T follicular helper cell (primary cell): ENCODE data around the gene KAT14.
"Not testable (repeated sequence)": the region's sequence is repeated elsewhere in the genome, so short reads cannot be mapped to it uniquely, and the experiment has no call there.

Experiments
- DNase-seq: peaks from one replicate; pipeline ENCODE4 v3.0.0-alpha.2; 2020; ENCODE audit warnings: low read depth
- total RNA-seq, 2 experiments: gene quantifications; one replicate each; lab custom pipeline; 2026; lab: John Stamatoyannopoulos, UW

KAT14 gene
- total RNA-seq, result 26.3 to 29.9 reads per million in 2 experiments

GRCh38 chr20:18137412-18138265 lies at the start of gene KAT14, which contains the start of gene PET117:
TSS of gene KAT14 (plus strand) at chr20:18137863. CDS start at chr20:18142661, 4,798 bp downstream.
TSS of gene PET117 (plus strand) at chr20:18137863. CDS start at chr20:18137956, 93 bp downstream.
- DNase-seq, result peak; percentile 88

DNA sequence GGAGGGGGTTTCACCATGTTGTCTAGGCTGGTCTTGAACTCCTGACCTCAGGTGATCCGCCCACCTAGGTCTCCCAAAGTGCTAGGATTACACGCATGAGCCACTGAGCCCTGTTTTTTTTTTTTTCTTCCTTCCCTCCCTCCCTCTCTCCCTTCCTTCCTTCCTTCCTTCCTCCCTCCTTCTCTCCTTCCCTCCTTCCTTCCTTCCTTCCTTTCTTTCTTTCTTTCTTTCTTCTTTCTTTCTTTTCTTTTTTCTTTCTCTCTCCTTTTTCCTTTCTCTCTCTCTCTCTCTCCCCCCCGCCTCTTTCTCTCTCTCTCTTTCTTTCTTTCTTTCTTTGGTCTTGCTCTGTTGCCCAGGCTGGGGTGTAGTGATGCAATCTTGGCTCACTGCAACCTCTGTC lies 49.4 kb upstream of the KAT14 start:
- not testable (repeated sequence) for DNase-seq

GRCh38 chr20:18088841-18089240 lies 48.8 kb upstream of the KAT14 start:
- not testable (repeated sequence) for DNase-seq

DNA sequence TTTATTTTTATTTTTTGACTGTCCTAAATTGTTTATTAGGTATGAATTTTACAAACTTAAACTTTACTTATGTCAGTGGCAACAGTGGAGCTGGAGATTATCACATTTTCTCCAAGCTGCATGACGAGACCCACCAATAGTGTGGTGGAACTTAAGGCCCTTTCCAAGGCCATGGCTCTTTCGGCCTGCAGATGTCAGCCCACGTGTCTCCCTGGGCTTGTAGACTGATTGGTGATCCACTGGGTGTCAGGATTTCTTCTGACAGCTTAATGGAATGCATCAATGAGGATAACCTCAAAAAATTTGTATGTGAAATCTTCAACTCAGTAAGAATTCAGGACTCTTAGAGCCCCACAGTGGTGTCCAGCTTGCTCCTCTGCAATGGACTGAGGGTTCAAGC lies 47.6 kb upstream of the KAT14 start:
- DNase-seq, result no peak

DNA sequence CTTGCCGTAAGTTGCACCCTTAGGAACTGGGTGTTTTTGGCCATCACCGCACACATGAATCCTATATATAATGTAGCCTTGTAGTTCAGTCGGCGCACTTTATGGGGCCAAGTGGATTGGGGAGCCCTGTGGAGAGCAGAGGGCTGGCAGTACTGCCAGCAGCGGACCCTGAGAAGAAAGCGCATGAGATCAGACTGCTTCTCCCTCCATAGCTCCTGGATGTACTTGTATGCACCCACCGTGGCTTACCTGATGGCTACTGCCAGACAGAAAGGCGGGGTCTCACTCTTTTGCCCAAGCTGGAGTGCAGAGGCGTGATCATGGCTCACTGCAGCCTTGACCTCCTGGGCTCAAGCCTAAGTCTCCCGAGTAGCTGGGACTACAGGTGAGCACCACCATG lies 47.2 kb upstream of the KAT14 start:
- DNase-seq, result no peak

GRCh38 chr20:18091623-18092022 lies 46.0 kb upstream of the KAT14 start:
- no peak for DNase-seq

DNA sequence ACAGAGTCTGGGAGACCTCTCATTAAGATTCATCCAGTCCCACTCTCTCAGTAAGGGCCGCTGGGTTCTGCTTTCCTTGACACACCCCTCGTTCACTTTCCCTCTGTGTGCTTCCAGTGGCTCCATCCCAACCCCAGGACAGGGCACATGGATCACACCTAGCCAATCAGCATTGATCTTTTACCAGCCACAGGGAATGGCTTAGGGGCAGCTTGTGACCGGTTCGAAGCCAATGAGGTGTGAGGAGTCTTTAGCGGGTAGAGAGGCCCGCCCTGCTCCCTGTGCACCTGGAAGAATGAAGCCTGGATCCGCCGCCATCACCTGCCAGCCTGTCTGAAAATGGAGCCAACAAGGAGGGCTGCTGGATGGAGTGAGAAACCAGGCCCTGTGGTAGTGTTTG lies 44.8 kb upstream of the KAT14 start:
- no peak for DNase-seq

- no peak for DNase-seq
These were observed 44.3 kb upstream of the KAT14 start for GRCh38 chr20:18093388-18093787.

DNA sequence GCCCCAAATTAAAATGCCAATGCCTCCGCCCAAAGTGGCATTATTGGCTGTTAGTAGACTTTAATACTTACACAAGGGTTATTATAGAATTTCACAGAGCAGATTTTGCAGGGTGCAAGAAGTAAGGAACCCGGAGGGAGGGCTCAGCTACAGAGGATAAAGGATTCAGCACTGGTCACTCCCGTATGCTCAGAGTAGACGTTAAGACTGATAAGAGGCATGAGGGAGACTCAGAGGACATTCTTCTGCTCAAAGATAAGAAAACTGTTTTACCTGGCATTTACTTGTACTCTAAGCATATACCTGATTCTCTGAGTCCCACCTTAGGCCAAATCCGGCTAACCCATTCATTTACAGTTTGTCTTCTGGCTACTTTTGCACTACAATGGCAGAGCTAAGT lies 43.5 kb upstream of the KAT14 start:
- DNase-seq, result no peak

DNA sequence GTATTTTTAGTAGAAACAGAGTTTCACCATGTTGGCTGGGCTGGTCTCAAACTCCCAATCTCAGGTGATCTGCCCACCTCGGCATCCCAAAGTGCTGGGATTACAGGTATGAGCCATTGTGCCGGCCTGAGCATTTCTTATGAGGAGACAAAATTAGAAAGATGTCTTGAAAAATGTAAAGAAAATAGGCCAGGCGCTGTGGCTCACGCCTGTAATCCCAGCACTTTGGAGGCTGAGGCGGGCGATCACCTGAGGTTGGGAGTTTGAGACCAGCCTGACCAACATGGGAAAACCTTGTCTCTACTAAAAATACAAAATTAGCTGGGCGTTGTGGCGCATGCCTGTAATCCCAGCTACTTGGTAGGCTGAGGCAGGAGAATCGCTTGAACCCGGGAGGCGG lies 37.1 kb upstream of the KAT14 start:
- not testable (repeated sequence) for DNase-seq

DNA sequence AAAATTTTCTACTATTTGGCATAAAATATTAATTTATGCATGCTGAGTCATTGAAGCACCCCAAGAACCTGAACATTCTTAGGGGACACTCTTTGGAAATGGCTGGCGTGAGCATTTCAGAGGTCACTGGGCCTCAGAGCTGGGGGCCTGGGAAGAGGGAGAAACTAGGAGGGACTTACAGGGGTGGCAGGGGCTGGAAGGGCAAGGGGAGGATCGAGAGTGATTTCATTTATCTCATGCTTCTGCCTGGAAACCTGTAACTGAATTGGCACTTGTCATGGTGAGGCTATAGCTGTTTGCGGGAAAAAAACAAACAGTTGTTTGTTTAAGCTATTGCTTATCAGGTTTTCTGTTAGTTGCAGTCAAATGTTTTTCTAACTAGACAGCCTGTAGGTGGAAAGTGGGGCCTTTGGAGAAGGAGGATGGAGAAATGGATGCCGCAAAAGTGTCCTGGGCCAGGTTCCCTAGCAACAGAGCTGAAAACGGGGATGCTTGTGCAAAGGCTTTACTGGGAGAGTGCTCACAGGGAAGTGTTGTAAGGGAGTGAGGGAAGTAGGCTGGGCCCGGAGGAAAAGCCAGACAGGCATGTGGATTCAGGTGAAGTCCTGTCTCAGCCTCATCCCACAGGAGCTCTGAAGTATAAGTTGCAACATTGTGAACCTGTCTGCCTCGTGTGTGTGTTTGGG lies 36.4 kb upstream of the KAT14 start:
- DNase-seq, result no peak

- no peak for DNase-seq
These were observed 34.2 kb upstream of the KAT14 start for GRCh38 chr20:18103497-18103896.

DNA sequence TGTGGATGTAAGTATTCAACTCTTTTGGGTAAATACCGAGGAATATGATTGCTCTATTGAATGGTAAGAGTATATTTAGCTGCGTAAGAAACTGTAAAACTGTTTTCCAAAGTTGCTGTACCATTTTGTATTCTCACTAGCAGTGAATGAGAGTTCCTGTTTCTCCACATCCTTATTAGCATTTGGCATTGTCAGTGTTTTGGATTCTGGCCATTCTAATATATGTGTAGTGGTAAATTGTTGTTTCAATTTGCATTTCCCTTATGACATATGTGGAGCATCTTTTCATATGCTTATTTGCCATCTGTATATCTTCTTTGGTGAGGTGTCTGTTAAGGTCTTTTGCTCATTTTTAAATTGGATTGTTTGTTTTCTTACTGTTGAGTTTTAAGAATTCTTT lies 29.3 kb upstream of the KAT14 start:
- no peak for DNase-seq

DNA sequence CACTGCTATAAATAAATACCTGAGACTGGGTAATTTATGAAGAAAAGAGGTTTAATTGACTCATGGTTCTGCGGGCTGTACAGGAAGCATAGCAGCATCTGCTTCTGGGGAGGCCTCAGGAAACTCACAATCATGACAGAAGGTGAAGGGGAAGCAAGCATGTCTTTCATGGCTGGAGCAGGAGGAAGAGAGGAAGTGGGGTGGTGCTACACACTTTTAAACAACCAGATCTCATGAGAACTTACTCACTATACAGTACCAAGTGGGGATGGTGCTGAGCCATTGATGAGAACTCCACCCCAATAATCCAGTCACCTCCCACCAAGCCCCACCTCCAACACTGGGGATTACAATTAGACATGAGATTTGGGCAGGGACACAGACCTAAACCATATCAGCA lies 9.1 kb upstream of the KAT14 start:
- not testable (repeated sequence) for DNase-seq

DNA sequence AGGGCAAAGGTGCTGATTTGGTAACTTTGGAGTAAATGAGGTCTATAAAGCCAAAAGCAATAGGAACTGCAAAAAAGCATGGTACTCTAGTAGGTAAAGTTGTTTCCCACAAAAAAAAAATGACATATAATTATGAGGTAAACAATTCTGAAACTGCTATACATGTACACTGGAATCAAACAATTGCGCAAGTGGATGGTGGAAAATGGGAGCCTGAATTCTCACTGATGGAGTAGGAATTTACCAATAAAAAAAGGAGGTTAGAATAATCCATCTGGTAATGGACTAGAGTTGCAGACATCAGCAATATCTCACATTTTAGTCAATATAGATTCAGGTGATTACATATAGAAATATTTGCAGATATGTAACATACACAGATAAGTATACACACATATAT lies 5.0 kb upstream of the KAT14 start:
- no peak for DNase-seq

- DNase-seq, result no peak
These were observed 3.7 kb upstream of the KAT14 start for GRCh38 chr20:18133962-18134361.

- no peak for DNase-seq
These were observed 561 bp downstream of the KAT14 start for GRCh38 chr20:18138266-18138582.

- DNase-seq, result no peak
These were observed 1.2 kb downstream of the KAT14 start for GRCh38 chr20:18138639-18139583.

GRCh38 chr20:18139832-18140231 lies 2.2 kb downstream of the KAT14 start:
- no peak for DNase-seq

- DNase-seq, result no peak
These were observed 7.0 kb downstream of the KAT14 start for GRCh38 chr20:18144541-18145099.

- DNase-seq, result no peak
These were observed 16.7 kb downstream of the KAT14 start for GRCh38 chr20:18154342-18154741.

GRCh38 chr20:18156045-18156444 lies 18.4 kb downstream of the KAT14 start:
- DNase-seq, result no peak
